Neural progenitor cell (in vitro differentiated cells): ENCODE data around the gene NARS2.

Experiments
- EZH2phosphoT487 ChIP-seq: fragments of 200-600 bp; sonication (generic); IDR thresholded peaks from 2 replicates; pipeline ENCODE4 v1.6.1; 2017; ENCODE audit warnings: antibody characterized with exemption
- TF ChIP-seq, protein P1 (sequence below): fragments of 200-600 bp; sonication (generic); IDR thresholded peaks from 2 replicates; pipeline ENCODE4 v1.5.1; 2017; ENCODE audit warnings: antibody characterized with exemption, mild to moderate bottlenecking

DNA sequence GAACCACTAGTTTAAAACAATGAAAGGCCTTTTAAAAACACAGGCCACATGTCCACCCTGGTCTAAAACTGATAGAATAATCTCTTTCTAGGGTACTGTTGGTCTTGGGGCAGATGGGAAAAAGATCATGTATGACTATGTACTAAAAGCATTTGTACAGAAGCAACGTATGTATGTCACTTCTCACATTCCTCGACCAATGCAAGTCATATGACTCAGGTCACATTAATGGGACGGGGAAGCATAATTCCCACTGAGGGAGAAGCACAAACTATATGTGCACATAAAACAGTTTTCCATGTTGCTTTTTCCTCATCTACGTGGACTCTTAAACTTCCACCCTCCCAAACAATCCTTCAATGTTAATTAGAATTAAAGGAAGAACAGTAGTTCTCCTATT lies 124.8 kb downstream of the NARS2 start:
- no peak for TF ChIP-seq EZH2phosphoT487
- TF ChIP-seq, protein P1, sequence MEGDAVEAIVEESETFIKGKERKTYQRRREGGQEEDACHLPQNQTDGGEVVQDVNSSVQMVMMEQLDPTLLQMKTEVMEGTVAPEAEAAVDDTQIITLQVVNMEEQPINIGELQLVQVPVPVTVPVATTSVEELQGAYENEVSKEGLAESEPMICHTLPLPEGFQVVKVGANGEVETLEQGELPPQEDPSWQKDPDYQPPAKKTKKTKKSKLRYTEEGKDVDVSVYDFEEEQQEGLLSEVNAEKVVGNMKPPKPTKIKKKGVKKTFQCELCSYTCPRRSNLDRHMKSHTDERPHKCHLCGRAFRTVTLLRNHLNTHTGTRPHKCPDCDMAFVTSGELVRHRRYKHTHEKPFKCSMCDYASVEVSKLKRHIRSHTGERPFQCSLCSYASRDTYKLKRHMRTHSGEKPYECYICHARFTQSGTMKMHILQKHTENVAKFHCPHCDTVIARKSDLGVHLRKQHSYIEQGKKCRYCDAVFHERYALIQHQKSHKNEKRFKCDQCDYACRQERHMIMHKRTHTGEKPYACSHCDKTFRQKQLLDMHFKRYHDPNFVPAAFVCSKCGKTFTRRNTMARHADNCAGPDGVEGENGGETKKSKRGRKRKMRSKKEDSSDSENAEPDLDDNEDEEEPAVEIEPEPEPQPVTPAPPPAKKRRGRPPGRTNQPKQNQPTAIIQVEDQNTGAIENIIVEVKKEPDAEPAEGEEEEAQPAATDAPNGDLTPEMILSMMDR, result no peak
